HG02678 (cell line): ENCODE measurements around the gene PRR30.
"Not testable (repeated sequence)": the region's sequence is repeated elsewhere in the genome, so short reads cannot be mapped to it uniquely, and the experiment has no call there.

Experiments used
- ATAC-seq: cut with Tn5 transposase; IDR thresholded peaks from one replicate; pipeline ENCODE4 v1.9.1; 2021; ENCODE audit warnings: mild to moderate bottlenecking, moderate library complexity; ENCODE audit not compliant: unreplicated experiment

Gene PRR30

GRCh38 chr2:27130396-27130795 lies 8.8 kb downstream of the PRR30 start:
- no peak for ATAC-seq

- ATAC-seq, result no peak
Observed at GRCh38 chr2:27128668-27129571, 10.3 kb downstream of the PRR30 start.

- ATAC-seq, result no peak
Observed at GRCh38 chr2:27127883-27128667, 11.1 kb downstream of the PRR30 start.

GRCh38 chr2:27126252-27126710 lies 12.9 kb downstream of the PRR30 start:
- ATAC-seq, result no peak

GRCh38 chr2:27125104-27125503 lies 14.1 kb downstream of the PRR30 start:
- no peak for ATAC-seq

GRCh38 chr2:27123302-27124150 lies 15.7 kb downstream of the PRR30 start, which contains the start of gene ABHD1:
ABHD1 (plus strand) TSS chr2:27123815; CDS start chr2:27123949, 134 bp downstream.
- no peak for ATAC-seq

- ATAC-seq, result no peak
Observed at GRCh38 chr2:27122791-27123190, 16.4 kb downstream of the PRR30 start.

GRCh38 chr2:27121906-27122305 lies 17.3 kb downstream of the PRR30 start:
- ATAC-seq, result no peak

- ATAC-seq, result not testable (repeated sequence)
Observed at GRCh38 chr2:27119330-27119670, 19.9 kb downstream of the PRR30 start.

- no peak for ATAC-seq
Observed at GRCh38 chr2:27118525-27119329, 20.5 kb downstream of the PRR30 start, which contains the start of gene CGREF1. CGREF1 (minus strand) TSS chr2:27119128; CDS start chr2:27104366, 14,762 bp downstream.

- no peak for ATAC-seq
Observed at GRCh38 chr2:27117995-27118524, 21.1 kb downstream of the PRR30 start.

- ATAC-seq, result no peak
Observed at GRCh38 chr2:27115519-27115918, 23.7 kb downstream of the PRR30 start.

- ATAC-seq, result not testable (repeated sequence)
Observed at GRCh38 chr2:27111392-27112078, 27.7 kb downstream of the PRR30 start.

GRCh38 chr2:27110603-27111352 lies 28.4 kb downstream of the PRR30 start:
- ATAC-seq, result not testable (repeated sequence)

- ATAC-seq, result no peak
Observed at GRCh38 chr2:27109083-27109482, 30.1 kb downstream of the PRR30 start.

- no peak for ATAC-seq
Observed at GRCh38 chr2:27108221-27108620, 31.0 kb downstream of the PRR30 start.

GRCh38 chr2:27105981-27106380 lies 33.2 kb downstream of the PRR30 start:
- ATAC-seq, result no peak

GRCh38 chr2:27102329-27102728 lies 36.9 kb downstream of the PRR30 start:
- no peak for ATAC-seq
